ENCODE results near the gene PRIMA1.

The PRIMA1 gene

DNA sequence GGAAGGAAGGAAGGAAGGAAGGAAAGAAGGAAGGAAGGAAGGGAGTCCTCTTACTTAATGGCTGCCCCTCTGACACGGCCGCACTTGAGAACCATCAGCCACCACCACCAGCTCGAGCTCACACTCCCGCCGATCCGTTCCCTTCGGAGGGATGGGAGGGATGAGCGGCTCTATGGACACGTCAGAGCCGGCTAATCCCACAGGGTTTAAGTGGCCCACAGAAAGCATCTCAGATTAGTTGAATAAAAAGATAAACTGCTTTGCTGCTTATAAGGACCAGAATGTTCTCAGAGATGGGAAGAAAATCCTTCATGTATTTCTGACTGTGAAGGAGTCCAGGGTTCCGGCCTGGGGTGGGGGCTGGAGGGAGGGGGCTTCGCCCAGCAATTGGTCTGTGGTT, 31.1 kb downstream of the PRIMA1 start:
- no peak for DNase-seq (ENCODE audit: low read depth)
- TF ChIP-seq, protein P1, sequence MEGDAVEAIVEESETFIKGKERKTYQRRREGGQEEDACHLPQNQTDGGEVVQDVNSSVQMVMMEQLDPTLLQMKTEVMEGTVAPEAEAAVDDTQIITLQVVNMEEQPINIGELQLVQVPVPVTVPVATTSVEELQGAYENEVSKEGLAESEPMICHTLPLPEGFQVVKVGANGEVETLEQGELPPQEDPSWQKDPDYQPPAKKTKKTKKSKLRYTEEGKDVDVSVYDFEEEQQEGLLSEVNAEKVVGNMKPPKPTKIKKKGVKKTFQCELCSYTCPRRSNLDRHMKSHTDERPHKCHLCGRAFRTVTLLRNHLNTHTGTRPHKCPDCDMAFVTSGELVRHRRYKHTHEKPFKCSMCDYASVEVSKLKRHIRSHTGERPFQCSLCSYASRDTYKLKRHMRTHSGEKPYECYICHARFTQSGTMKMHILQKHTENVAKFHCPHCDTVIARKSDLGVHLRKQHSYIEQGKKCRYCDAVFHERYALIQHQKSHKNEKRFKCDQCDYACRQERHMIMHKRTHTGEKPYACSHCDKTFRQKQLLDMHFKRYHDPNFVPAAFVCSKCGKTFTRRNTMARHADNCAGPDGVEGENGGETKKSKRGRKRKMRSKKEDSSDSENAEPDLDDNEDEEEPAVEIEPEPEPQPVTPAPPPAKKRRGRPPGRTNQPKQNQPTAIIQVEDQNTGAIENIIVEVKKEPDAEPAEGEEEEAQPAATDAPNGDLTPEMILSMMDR (conservative IDR thresholded peaks at IDR 0.05; ENCODE audit: low read length), result no peak
- H3K4me3 ChIP-seq (ENCODE audit: low read length), result no peak overlapping the region

DNA sequence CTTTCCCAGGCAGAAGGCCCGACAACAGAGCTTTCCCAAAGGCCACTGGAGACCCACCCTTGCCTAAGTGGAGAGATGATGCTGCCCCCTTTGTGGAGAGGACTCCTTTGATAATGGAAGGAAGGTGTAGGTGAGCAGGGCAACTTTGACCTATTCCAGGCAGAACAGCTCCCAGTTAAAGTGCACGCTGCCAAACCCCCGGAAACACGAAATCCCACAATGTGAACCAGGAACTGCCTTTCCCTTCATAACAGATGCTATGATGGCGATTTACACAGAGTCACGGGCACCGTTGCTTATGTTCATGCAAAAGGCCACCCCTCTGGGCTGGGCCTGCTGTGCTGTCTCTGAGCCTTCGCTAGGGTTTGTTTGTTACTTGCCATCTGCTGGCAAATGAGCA, 34.6 kb downstream of the PRIMA1 start:
- TF ChIP-seq, protein P1 (conservative IDR thresholded peaks at IDR 0.05; ENCODE audit: low read length), result no peak
- no peak for DNase-seq (ENCODE audit: low read depth)
- H3K4me3 ChIP-seq (ENCODE audit: low read length), result no peak overlapping the region

DNA sequence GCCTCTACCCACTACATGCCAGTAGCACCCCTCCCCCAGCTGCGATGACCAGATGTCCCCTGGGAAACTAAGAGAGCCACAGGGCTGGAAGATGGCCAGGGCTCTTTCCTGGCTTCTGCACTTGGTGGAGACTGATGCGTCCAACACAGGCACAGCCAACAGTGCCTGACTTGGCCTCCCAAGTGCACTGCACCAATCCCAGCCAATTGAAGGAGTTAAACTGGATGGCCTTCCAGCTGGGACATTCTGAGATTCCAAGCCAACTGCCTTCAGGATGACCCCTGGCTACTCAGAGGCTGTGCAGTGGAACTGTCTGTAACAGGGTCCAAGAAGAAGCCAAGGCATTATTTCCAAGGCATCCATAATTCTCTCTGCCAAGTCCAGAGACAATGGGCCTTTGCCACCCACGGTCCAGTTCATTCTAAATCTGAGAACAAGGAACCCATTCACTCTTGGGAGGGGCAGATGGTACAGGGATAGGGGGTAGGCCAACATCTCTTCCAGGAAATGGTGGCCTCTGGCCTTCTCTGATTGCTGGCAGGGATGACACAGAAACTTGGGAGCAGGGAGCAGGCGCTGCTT, 35.2 kb downstream of the PRIMA1 start:
- TF ChIP-seq, protein P1 (conservative IDR thresholded peaks at IDR 0.05; ENCODE audit: low read length), result no peak
- DNase-seq (ENCODE audit: low read depth), result no peak
- no peak overlapping the region for H3K4me3 ChIP-seq (ENCODE audit: low read length)

DNA sequence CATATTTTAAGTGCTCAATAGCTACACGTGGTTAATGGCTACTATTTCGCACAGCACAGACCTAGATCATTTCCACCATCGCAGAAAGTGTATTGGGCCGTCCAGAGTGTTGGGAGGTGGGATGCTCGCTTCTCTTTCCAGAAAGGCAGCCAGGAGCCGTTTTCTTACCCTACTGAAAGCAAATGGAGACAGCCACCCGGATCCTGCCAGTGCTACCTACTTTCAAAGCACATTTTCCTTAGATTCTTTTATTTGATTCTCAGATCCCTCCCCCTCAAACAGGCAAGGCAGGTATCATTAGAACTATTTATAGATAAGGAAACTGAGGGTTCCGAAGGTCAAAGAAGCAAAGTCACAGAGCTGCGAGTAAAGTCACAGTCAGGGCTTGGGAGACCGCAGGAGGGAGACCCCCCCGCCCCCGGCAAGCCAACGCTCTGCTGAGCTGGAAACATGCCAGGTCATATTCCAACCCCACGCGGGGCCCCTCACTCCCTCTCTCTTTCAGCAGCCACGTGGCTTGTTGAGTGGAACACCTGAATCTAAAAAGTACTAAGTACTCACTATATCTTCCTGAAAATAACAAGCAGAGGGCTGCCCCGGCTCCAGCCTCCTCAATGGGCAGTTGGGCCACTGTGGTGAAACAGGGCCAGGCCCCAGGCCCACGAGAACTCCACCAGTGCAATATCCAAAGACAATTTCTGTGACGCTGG, 36.2 kb downstream of the PRIMA1 start:
- TF ChIP-seq, protein P1 (conservative IDR thresholded peaks at IDR 0.05; ENCODE audit: low read length), result no peak
- no peak for DNase-seq (ENCODE audit: low read depth)
- H3K4me3 ChIP-seq (ENCODE audit: low read length), result no peak overlapping the region

DNA sequence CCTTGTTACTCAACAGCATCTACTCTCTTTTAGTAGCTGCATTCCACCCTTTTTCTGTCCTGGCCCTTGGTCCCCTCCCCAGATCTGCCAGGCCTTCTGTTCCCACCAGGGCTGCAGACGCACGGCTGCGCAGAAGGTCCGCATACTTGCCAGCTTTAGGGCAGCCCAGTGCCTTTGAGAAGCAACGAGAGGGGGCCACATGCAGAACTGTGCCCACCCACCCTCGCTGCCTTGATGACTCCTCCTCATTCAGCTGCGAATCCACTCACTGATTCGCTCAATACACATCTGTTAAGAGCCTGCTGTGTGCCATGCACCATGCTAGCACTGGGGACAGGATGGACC, 39.2 kb downstream of the PRIMA1 start:
- no peak for DNase-seq (ENCODE audit: low read depth)
- TF ChIP-seq, protein P1 (conservative IDR thresholded peaks at IDR 0.05; ENCODE audit: low read length), result no peak
- no peak overlapping the region for H3K4me3 ChIP-seq (ENCODE audit: low read length)

DNA sequence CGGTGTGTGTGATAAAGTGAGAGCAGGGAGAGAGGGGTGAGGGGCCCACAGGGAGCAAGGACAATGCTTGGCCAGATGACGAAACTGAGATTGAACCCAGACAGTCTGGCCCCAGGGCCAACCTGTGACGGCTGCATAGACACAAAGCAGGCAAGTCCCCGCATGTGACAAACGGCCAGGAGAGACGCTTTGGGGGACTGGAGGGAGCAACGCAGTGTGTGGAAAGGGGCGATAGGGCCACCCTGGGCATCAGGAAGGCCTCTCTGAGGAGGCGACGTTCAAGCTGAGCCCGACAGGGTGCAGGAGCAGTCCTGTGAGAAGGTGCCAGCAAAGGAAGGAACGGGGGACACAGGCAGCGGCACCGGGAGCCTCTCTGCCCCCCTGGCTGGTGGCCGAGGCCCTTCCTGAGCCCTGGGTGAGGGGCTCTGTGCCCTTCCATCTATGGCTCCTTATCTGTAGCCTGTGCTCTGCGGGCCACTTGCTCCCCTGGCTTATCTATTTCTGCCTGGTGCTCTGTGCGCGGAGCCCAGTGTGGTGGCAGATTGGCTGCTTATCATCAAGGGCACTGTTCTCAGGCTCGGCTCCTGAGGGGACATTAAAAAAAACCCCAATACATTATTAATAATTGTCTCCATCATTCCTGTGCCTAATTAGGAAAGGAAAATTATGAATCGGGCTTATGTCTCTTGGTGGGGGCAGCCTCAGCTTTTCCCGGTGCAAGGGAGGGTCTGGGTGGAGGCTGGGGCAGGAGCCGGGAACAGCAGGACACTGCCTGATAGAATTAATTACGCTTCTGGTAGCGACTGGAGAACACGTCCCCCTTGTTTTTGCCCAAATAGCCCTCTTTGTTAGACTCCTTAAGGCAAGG, 39.8 kb downstream of the PRIMA1 start:
- TF ChIP-seq, protein P1 (conservative IDR thresholded peaks at IDR 0.05; ENCODE audit: low read length), result no peak
- DNase-seq (ENCODE audit: low read depth), result no peak
- H3K4me3 ChIP-seq (ENCODE audit: low read length), result no peak overlapping the region
